OCI-LY3 (cell line): ENCODE measurements around the gene STPG1.
A peak's percentile ranks its signal among the peaks of the same experiment; 100 is the strongest.

Experiments used
- H2AFZ ChIP-seq: fragments of 200-600, 300-600 bp; shearing (Covaris generic); 2 replicates; pipeline ENCODE4 v1.6.0; 2014; ENCODE audit warnings: antibody characterized with exemption, low read depth, low read length
- H3K27ac ChIP-seq: fragments of 200-600, 300-600 bp; sonication (generic); 2 replicates; pipeline ENCODE4 v1.5.1; 2014; ENCODE audit warnings: mild to moderate bottlenecking, low read length, moderate library complexity, mixed read lengths
- H3K27me3 ChIP-seq: fragments of 200-600, 300-600 bp; sonication (generic); 2 replicates; pipeline ENCODE4 v1.6.1; 2014; ENCODE audit warnings: low read depth, low read length, mixed read lengths
- H3K36me3 ChIP-seq: fragments of 200-600, 300-600 bp; sonication (generic); replicated peaks from 2 replicates; pipeline ENCODE3; 2014; ENCODE audit warnings: low read depth, low read length, mixed read lengths
- H3K4me1 ChIP-seq: fragments of 300-600, 200-600 bp; sonication (generic); 2 replicates; pipeline ENCODE4 v1.6.1; 2014; ENCODE audit warnings: low read length, mixed read lengths
- H3K4me2 ChIP-seq: fragments of 200-600, 300-600 bp; sonication (generic); 2 replicates; pipeline ENCODE4 v1.6.1; 2014; ENCODE audit warnings: low read length, mixed read lengths
- H3K4me3 ChIP-seq: fragments of 300-600, 200-600 bp; sonication (generic); 2 replicates; pipeline ENCODE4 v1.5.1; 2014; ENCODE audit warnings: antibody characterized with exemption, mild to moderate bottlenecking, low read length, moderate library complexity
- H3K79me2 ChIP-seq: fragments of 300-600, 200-600 bp; shearing (Covaris generic); 2 replicates; pipeline ENCODE4 v1.6.1; 2014; ENCODE audit warnings: mild to moderate bottlenecking, low read length, mixed read lengths
- H3K9ac ChIP-seq: fragments of 300-600, 200-600 bp; shearing (Covaris generic); 2 replicates; pipeline ENCODE4 v1.6.0; 2014; ENCODE audit warnings: mild to moderate bottlenecking, low read length, moderate library complexity
- H3K9me3 ChIP-seq: fragments of 200-600, 300-600 bp; shearing (Covaris generic); 2 replicates; pipeline ENCODE4 v1.6.1; 2014; ENCODE audit warnings: low read length, mixed read lengths; ENCODE audit not compliant: insufficient read depth
- H4K20me1 ChIP-seq: fragments of 200-600, 300-600 bp; sonication (generic); 2 replicates; pipeline ENCODE4 v1.6.1; 2016; ENCODE audit warnings: low read length, mixed read lengths; ENCODE audit not compliant: insufficient read depth
- EZH2phosphoT487 ChIP-seq: fragments of 200-600 bp; shearing (Covaris generic); IDR thresholded peaks from 2 replicates; pipeline ENCODE4 v1.6.1; 2018; ENCODE audit warnings: antibody characterized with exemption, mixed run types, low read depth
- TF ChIP-seq, protein P1 (sequence below): fragments of 200-600, 300-600 bp; sonication (generic); IDR thresholded peaks from 2 replicates; pipeline ENCODE4 v1.5.1; 2014; ENCODE audit warnings: antibody characterized with exemption, low read length, low read depth

STPG1 gene

DNA sequence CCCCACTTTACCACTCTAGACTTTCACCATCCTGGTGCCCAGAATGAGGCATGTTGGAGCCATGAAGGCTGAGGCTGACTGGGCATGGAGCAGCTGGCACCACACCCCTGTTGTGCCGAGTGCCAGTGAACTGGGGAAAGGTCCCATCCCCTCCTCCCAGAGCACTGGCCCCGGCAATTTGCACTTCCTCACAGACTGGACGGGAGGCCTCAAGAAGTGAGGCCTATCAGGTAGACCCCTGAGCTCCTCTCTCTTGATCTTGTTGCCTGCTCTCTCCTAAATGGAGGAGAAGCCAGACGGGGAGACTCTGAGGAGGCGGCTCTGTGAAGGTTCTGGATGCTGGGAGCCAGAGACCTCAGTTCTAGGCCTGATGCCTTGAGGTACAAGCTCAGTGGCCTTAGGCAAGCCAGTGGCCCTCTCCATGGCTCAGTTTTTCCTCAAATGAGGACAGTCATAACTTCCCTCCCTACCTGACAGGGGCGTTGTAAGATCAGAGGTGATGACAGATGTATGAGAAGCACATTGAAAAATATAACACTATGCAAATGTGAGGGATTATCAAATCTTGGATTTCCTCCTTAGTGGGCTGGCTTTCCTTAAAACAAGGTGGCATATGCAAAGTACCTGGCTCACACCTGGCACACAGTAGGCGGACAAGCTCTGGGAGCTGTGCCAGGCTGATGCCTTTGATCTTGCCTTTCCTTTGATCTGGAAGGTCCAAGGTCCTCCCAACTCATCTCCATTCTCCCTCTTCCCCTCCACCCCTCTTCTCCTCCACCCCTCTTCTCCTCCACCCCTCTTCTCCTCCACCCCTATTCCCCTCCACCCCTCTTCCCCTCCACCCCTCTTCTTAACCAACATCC lies 87.8 kb downstream of the STPG1 start:
- Histone ChIP-seq H3K4me1 (peaks cover 22% of the 10 kb centered on the region), H3K27ac (no peak overlapping the region), H3K27me3 (peaks cover 47% of the 10 kb centered on the region), H3K79me2 (no peaks in the 10 kb centered on the region), H3K4me2 (no peak overlapping the region), H3K9ac (no peak overlapping the region), H2AFZ (no peak overlapping the region), H3K36me3 (no peaks in the 10 kb centered on the region), H3K4me3 (no peak overlapping the region), H4K20me1 (no peaks in the 10 kb centered on the region), H3K9me3 (no peaks in the 10 kb centered on the region)
- TF ChIP-seq, protein P1, sequence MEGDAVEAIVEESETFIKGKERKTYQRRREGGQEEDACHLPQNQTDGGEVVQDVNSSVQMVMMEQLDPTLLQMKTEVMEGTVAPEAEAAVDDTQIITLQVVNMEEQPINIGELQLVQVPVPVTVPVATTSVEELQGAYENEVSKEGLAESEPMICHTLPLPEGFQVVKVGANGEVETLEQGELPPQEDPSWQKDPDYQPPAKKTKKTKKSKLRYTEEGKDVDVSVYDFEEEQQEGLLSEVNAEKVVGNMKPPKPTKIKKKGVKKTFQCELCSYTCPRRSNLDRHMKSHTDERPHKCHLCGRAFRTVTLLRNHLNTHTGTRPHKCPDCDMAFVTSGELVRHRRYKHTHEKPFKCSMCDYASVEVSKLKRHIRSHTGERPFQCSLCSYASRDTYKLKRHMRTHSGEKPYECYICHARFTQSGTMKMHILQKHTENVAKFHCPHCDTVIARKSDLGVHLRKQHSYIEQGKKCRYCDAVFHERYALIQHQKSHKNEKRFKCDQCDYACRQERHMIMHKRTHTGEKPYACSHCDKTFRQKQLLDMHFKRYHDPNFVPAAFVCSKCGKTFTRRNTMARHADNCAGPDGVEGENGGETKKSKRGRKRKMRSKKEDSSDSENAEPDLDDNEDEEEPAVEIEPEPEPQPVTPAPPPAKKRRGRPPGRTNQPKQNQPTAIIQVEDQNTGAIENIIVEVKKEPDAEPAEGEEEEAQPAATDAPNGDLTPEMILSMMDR = no peak
- TF ChIP-seq EZH2phosphoT487 = no peak

GRCh38 chr1:24324903-24325302 lies 88.7 kb downstream of the STPG1 start:
- Histone ChIP-seq H3K4me1 (peaks cover 31% of the 10 kb centered on the region), H3K9ac (no peak overlapping the region), H3K27me3 (peaks cover 52% of the 10 kb centered on the region), H2AFZ (no peak overlapping the region), H3K4me3 (no peak overlapping the region), H3K27ac (no peak overlapping the region), H3K9me3 (no peaks in the 10 kb centered on the region), H3K36me3 (no peaks in the 10 kb centered on the region), H3K79me2 (no peaks in the 10 kb centered on the region), H3K4me2 (no peak overlapping the region), H4K20me1 (no peaks in the 10 kb centered on the region)
- TF ChIP-seq, protein P1 = no peak
- TF ChIP-seq EZH2phosphoT487 = no peak

DNA sequence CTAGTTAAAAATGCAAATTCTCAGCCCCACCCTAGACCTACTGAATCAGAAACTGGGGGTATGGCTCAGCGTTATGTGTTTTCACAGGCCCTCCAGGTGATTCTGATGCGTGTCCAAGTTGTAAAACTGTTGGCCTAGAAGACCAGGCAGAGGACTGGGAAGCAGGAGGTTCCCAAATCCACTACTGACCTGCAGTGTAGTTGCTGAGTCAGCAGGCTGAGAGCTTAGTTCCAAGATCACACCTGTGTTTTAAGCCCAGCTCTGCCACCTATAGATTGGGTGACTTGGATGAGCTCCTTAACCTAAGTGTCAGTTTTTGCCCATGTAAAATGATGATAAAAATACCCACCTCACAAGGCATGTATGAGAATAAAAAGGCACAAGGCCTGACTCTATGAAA lies 90.3 kb downstream of the STPG1 start:
- Histone ChIP-seq H2AFZ (no peak overlapping the region), H3K9me3 (no peaks in the 10 kb centered on the region), H3K4me3 (no peak overlapping the region), H3K27ac (no peak overlapping the region), H3K27me3 (peaks cover 56% of the 10 kb centered on the region), H3K9ac (no peak overlapping the region), H3K79me2 (no peaks in the 10 kb centered on the region), H3K4me1 (peaks cover 47% of the 10 kb centered on the region), H4K20me1 (no peaks in the 10 kb centered on the region), H3K36me3 (no peaks in the 10 kb centered on the region), H3K4me2 (peak overlapping the region; percentile 94; the same call in 1 of the 2 replicates)
- TF ChIP-seq EZH2phosphoT487 = no peak

GRCh38 chr1:24322470-24323177 lies 91.0 kb downstream of the STPG1 start:
- Histone ChIP-seq H3K27me3 (peaks cover 56% of the 10 kb centered on the region), H3K27ac (no peak overlapping the region), H3K79me2 (no peaks in the 10 kb centered on the region), H4K20me1 (no peaks in the 10 kb centered on the region), H3K9me3 (no peaks in the 10 kb centered on the region), H3K4me2 (peak overlapping the region; percentile 94), H2AFZ (no peak overlapping the region), H3K4me1 (peaks cover 54% of the 10 kb centered on the region), H3K4me3 (peak overlapping the region; percentile 86), H3K9ac (peak overlapping the region; percentile 78), H3K36me3 (no peaks in the 10 kb centered on the region)
- TF ChIP-seq, protein P1 = no peak
- no peak for TF ChIP-seq EZH2phosphoT487
